Endothelial cell of umbilical vein (primary cell): Measurements from ENCODE around the gene COL8A1.

Experiments
- CTCF ChIP-seq, 2 donors: IDR thresholded peaks; 1 replicate in 1 of 2; 2 replicates in 1 of 2; pipeline ENCODE4 v1.5.1; 2011; ENCODE audit warnings: low read length in 2 of 2, mild to moderate bottlenecking in 2 of 2, moderate library complexity in 2 of 2, control low read depth in 1 of 2, inconsistent platforms in 1 of 2, low read depth in 1 of 2; ENCODE audit not compliant: insufficient read depth in 1 of 2; ENCODE audit errors: extremely low read depth in 1 of 2
- EZH2 ChIP-seq: IDR thresholded peaks from 2 replicates; pipeline ENCODE4 v1.6.1; 2012; ENCODE audit warnings: borderline replicate concordance, low read depth, mild to moderate bottlenecking, moderate library complexity, low read length, inconsistent platforms; ENCODE audit not compliant: severe bottlenecking
- POLR2A ChIP-seq: IDR thresholded peaks from 2 replicates; pipeline ENCODE4 v1.6.1; 2012; ENCODE audit warnings: low read depth, mild to moderate bottlenecking, control low read depth, low read length

DNA sequence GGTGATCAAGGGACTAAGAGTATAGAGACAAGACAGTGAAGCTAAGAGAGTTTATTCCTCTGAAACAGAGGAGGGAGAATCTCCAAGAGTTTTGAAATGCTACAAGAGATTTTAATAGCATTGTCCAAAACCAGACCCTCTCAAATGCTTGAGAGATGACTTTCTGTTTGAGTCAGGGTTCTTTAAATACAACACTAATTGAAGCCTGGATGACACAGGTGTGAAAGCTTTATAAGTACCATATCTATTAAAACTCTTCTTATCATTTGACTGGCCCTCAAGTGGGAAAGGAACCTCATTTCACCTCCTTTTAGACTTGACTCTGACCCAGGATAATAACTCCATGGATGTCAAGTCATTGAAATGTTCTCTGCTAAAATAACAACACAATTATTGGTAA is 5.6 kb downstream of the COL8A1 start:
- no peak for TF ChIP-seq CTCF (IDR thresholded peaks at IDR 0.05; ENCODE audit: extremely low read depth in 1 of 2, insufficient read depth in 1 of 2, low read depth in 1 of 2, low read length in 2 of 2)
- TF ChIP-seq EZH2 = no peak
- no peak for TF ChIP-seq POLR2A
